Keratinocyte (primary cell): Measurements from ENCODE around the gene RER1. TPM values are rescaled to one million over a fixed set of nuclear protein-coding genes. Genes with fewer than 3 reads are reported as not detected.
A peak's percentile ranks its signal among the peaks of the same experiment; 100 is the strongest.

Experiments used
- DNase-seq: peaks from one replicate; pipeline ENCODE4 v3.0.0-alpha.2; 2011; ENCODE audit warnings: low read depth, missing footprints, low spot score
- FAIRE-seq: peaks from 2 replicates; lab custom pipeline; 2011; peaks lifted over from hg19 to GRCh38; lab: Jason Lieb, UNC
- H2AFZ ChIP-seq: 2 replicates; pipeline ENCODE4 v1.6.0; 2012; ENCODE audit warnings: low read length, control low read depth, inconsistent platforms; ENCODE audit not compliant: control insufficient read depth
- H3K27ac ChIP-seq: 2 replicates; pipeline ENCODE4 v1.5.1; 2011; ENCODE audit warnings: low read length; ENCODE audit not compliant: control insufficient read depth, insufficient read depth
- H3K27me3 ChIP-seq: 3 replicates; pipeline ENCODE4 v1.6.0; 2011; ENCODE audit warnings: low read length; ENCODE audit not compliant: control insufficient read depth, insufficient read depth; ENCODE audit errors: extremely low read depth
- H3K36me3 ChIP-seq, 2 experiments: 2 replicates in 1 of 2; 3 replicates in 1 of 2; pipeline ENCODE4 v1.5.1; 2011; ENCODE audit warnings: low read length in 2 of 2, mild to moderate bottlenecking in 1 of 2; ENCODE audit not compliant: control insufficient read depth in 2 of 2, insufficient read depth in 2 of 2; ENCODE audit errors: extremely low read depth in 1 of 2
- H3K4me1 ChIP-seq: 3 replicates; pipeline ENCODE4 v1.5.1; 2011; ENCODE audit warnings: low read length; ENCODE audit not compliant: control insufficient read depth, insufficient read depth; ENCODE audit errors: extremely low read depth
- H3K4me2 ChIP-seq: 3 replicates; pipeline ENCODE4 v1.6.0; 2011; ENCODE audit warnings: low read depth, low read length; ENCODE audit not compliant: control insufficient read depth, insufficient read depth; ENCODE audit errors: extremely low read depth
- H3K4me3 ChIP-seq, 3 experiments: fragments of 200-600 bp in 1 of 3; sonication (generic) in 1 of 3; 2 replicates in 2 of 3; 3 replicates in 1 of 3; pipeline ENCODE4 v1.5.1; 2011 to 2016; ENCODE audit warnings: low read length in 3 of 3, mild to moderate bottlenecking in 3 of 3, control low read depth in 2 of 3, inconsistent platforms in 1 of 3, low read depth in 1 of 3, mixed read lengths in 1 of 3, mixed run types in 1 of 3, moderate library complexity in 1 of 3; ENCODE audit not compliant: control insufficient read depth in 2 of 3, insufficient read depth in 2 of 3; ENCODE audit errors: extremely low read depth in 1 of 3
- H3K79me2 ChIP-seq: 2 replicates; pipeline ENCODE4 v1.6.0; 2012; ENCODE audit warnings: low read length; ENCODE audit not compliant: control insufficient read depth, insufficient read depth
- H3K9ac ChIP-seq: 3 replicates; pipeline ENCODE4 v1.6.0; 2011; ENCODE audit warnings: low read length; ENCODE audit not compliant: control insufficient read depth, insufficient read depth; ENCODE audit errors: extremely low read depth
- H3K9me1 ChIP-seq: 3 replicates; pipeline ENCODE4 v1.6.0; 2011; ENCODE audit warnings: low read length; ENCODE audit not compliant: control insufficient read depth, insufficient read depth; ENCODE audit errors: extremely low read depth
- H3K9me3 ChIP-seq: 2 replicates; pipeline ENCODE4 v1.5.1; 2012; ENCODE audit warnings: low read depth, low read length; ENCODE audit not compliant: control insufficient read depth
- H4K20me1 ChIP-seq: 3 replicates; pipeline ENCODE4 v1.6.0; 2011; ENCODE audit warnings: low read length; ENCODE audit not compliant: control insufficient read depth, insufficient read depth; ENCODE audit errors: extremely low read depth
- CTCF ChIP-seq, 3 experiments: IDR thresholded peaks in 1 of 3; conservative IDR thresholded peaks in 1 of 3; optimal IDR thresholded peaks in 1 of 3; 2 replicates in 2 of 3; 3 replicates in 1 of 3; pipeline versions ENCODE3 to v1.5.1; 2011; ENCODE audit warnings: low read length in 3 of 3, mild to moderate bottlenecking in 3 of 3, moderate library complexity in 2 of 3, control low read depth in 1 of 3, inconsistent platforms in 1 of 3; ENCODE audit not compliant: insufficient read depth in 2 of 3; ENCODE audit errors: extremely low read depth in 1 of 3
- EZH2 ChIP-seq: IDR thresholded peaks from one replicate; pipeline ENCODE4 v1.6.1; 2012; ENCODE audit warnings: inconsistent platforms, mild to moderate bottlenecking, low read length, moderate library complexity
- dilution Hi-C: fragments of 300-500 bp; cut with MboI; formaldehyde crosslinking; loops from one replicate; pipeline ENCODE4 v1.7.0; 2020; ENCODE audit warnings: low sequenced_read_pairs; ENCODE audit not compliant: extremely low pct_ligation_motif_present
- polyA plus RNA-seq, 5 experiments: library from polyadenylated mRNA; depleted of rRNA in 3 of 5; stranded (reverse) in 3 of 5; stranded (forward) in 1 of 5; unstranded in 1 of 5; fragments of >200 nt; gene quantifications; 1 replicate in 1 of 5; 2 replicates in 3 of 5; 3 replicates in 1 of 5; pipeline versions ENCODE4 v1.2.1 to v1.2.3, GENCODE V29; 2011 to 2012; ENCODE audit warnings: missing spikeins in 2 of 5, low read depth in 1 of 5, low replicate concordance in 1 of 5

The RER1 gene
- polyA plus RNA-seq, 1 donor (not counting 4 experiments of a cell fraction or from before 2014, with no cell fraction given) = 297 TPM

- peak overlapping the region; percentile 95 for H3K27ac ChIP-seq
Measured at GRCh38 chr1:2428490-2428889, 36.8 kb downstream of the RER1 start.

GRCh38 chr1:2429780-2430591 lies 38.3 kb downstream of the RER1 start:
- Histone ChIP-seq H3K9me1 (no peaks in the 10 kb centered on the region), H3K36me3 (peaks cover 11 to 41% of the 10 kb centered on the region in 2 experiments), H3K4me2 (peak overlapping the region; percentile 97), H3K4me3 (peak overlapping the region; percentile 62 to 81 (median 79)), H3K9me3 (peaks cover 2% of the 10 kb centered on the region), H3K27ac (no peak overlapping the region), H3K4me1 (peaks cover 45% of the 10 kb centered on the region), H3K79me2 (peaks cover 72% of the 10 kb centered on the region), H2AFZ (no peak overlapping the region), H3K27me3 (no peaks in the 10 kb centered on the region), H4K20me1 (peaks cover 21% of the 10 kb centered on the region), H3K9ac (peak overlapping the region; percentile 96)
- dilution Hi-C loops = no loop called here
- DNase-seq (no peak), FAIRE-seq (no peak)
- peak in 2 of 3 experiments; percentile 82 to 93 for TF ChIP-seq CTCF (optimal IDR thresholded peaks at IDR 0.05 in 1 of 3, IDR thresholded peaks at IDR 0.05 in 1 of 3, conservative IDR thresholded peaks at IDR 0.05 in 1 of 3; ENCODE audit: extremely low read depth in 1 of 3, insufficient read depth in 2 of 3, low read length in 3 of 3)
- TF ChIP-seq EZH2 = no peak

More at GRCh38 chr1:2428490-2428889, 36.8 kb downstream of the RER1 start:
- FAIRE-seq = peak; percentile 69
- Histone ChIP-seq H3K9ac (peak overlapping the region; percentile 96), H3K4me2 (peak overlapping the region; percentile 97), H3K9me3 (peaks cover 4% of the 10 kb centered on the region), H2AFZ (peak overlapping the region; percentile 19), H3K9me1 (no peaks in the 10 kb centered on the region), H3K36me3 (peaks cover 4 to 32% of the 10 kb centered on the region in 2 experiments), H3K79me2 (peaks cover 58% of the 10 kb centered on the region), H3K27me3 (no peaks in the 10 kb centered on the region), H3K4me3 (peak overlapping the region; percentile 62 to 81 (median 79)), H4K20me1 (peaks cover 12% of the 10 kb centered on the region), H3K4me1 (peaks cover 45% of the 10 kb centered on the region)
- dilution Hi-C loops = no loop called here
- no peak for DNase-seq
- TF ChIP-seq EZH2 (no peak), CTCF (optimal IDR thresholded peaks at IDR 0.05 in 1 of 3, IDR thresholded peaks at IDR 0.05 in 1 of 3, conservative IDR thresholded peaks at IDR 0.05 in 1 of 3; ENCODE audit: extremely low read depth in 1 of 3, insufficient read depth in 2 of 3, low read length in 3 of 3) (no peak)
